Neural cell (in vitro differentiated cells): ENCODE data around the gene WDR37. TPM values are rescaled to one million over a fixed set of nuclear protein-coding genes. Genes with fewer than 3 reads are reported as not detected.

Source experiments
- H2AFZ ChIP-seq: fragments of 200-600, 300-800 bp; sonication (generic), shearing (Covaris generic); 2 replicates; pipeline ENCODE4 v1.6.0; 2014; ENCODE audit warnings: low read depth, mild to moderate bottlenecking, antibody characterized with exemption, low read length, moderate library complexity
- H3F3A ChIP-seq: fragments of 200-600 bp; shearing (Covaris generic); 2 replicates; pipeline ENCODE4 v1.6.1; 2016; ENCODE audit warnings: mild to moderate bottlenecking, moderate library complexity, mixed read lengths, antibody characterized with exemption, low read length; ENCODE audit not compliant: insufficient read depth, poor library complexity, severe bottlenecking
- H3K27ac ChIP-seq: fragments of 200-600, 300-800 bp; sonication (generic), shearing (Covaris generic); 2 replicates; pipeline ENCODE4 v1.5.1; 2014; ENCODE audit warnings: mild to moderate bottlenecking, low read length, moderate library complexity
- H3K27me3 ChIP-seq: fragments of 300-800, 200-600 bp; sonication (generic), shearing (Covaris generic); 2 replicates; pipeline ENCODE4 v1.6.0; 2014; ENCODE audit warnings: mild to moderate bottlenecking, low read depth, low read length, moderate library complexity; ENCODE audit not compliant: insufficient read depth
- H3K36me3 ChIP-seq: fragments of 300-800, 200-600 bp; sonication (generic), shearing (Covaris generic); 2 replicates; pipeline ENCODE4 v1.5.1; 2014; ENCODE audit warnings: mild to moderate bottlenecking, antibody characterized with exemption, low read length, moderate library complexity; ENCODE audit not compliant: insufficient read depth
- H3K4me2 ChIP-seq: fragments of 300-800, 200-600 bp; sonication (generic), shearing (Covaris generic); 2 replicates; pipeline ENCODE4 v1.6.0; 2014; ENCODE audit warnings: mild to moderate bottlenecking, low read length
- H3K4me3 ChIP-seq: fragments of 300-800, 200-600 bp; sonication (generic), shearing (Covaris generic); 2 replicates; pipeline ENCODE4 v1.5.1; 2014; ENCODE audit warnings: mild to moderate bottlenecking, low read length, moderate library complexity
- H3K79me2 ChIP-seq: fragments of 200-600 bp; shearing (Covaris generic); replicated peaks from 2 replicates; pipeline ENCODE4 v1.6.0; 2014; ENCODE audit warnings: mild to moderate bottlenecking, low read length, moderate library complexity; ENCODE audit not compliant: insufficient read depth
- H3K9ac ChIP-seq: fragments of 300-800, 200-600 bp; sonication (generic), shearing (Covaris generic); 2 replicates; pipeline ENCODE4 v1.6.1; 2016; ENCODE audit warnings: mild to moderate bottlenecking, low read length, mixed read lengths
- H3K9me2 ChIP-seq: fragments of 200-600 bp; shearing (Covaris generic); 2 replicates; pipeline ENCODE4 v1.6.1; 2016; ENCODE audit warnings: mild to moderate bottlenecking, low read length, mixed read lengths; ENCODE audit not compliant: insufficient read depth
- H3K9me3 ChIP-seq: fragments of 200-600, 300-800 bp; sonication (generic), shearing (Covaris generic); 2 replicates; pipeline ENCODE4 v1.6.1; 2016; ENCODE audit warnings: mild to moderate bottlenecking, mixed run types, low read length, moderate library complexity, mixed read lengths
- H4K20me1 ChIP-seq: fragments of 200-600 bp; shearing (Covaris generic); 2 replicates; pipeline ENCODE4 v1.6.1; 2016; ENCODE audit warnings: mild to moderate bottlenecking, mixed run types; ENCODE audit not compliant: insufficient read depth
- EP300 ChIP-seq: fragments of 450-650 bp; conservative IDR thresholded peaks from 2 replicates; pipeline ENCODE4 v1.6.1; 2014; ENCODE audit warnings: antibody characterized with exemption, mild to moderate bottlenecking, moderate library complexity; ENCODE audit not compliant: poor library complexity, severe bottlenecking
- EZH2 ChIP-seq: fragments of 200-600, 300-800 bp; shearing (Covaris generic), sonication (generic); IDR thresholded peaks from 2 replicates; pipeline ENCODE4 v1.6.1; 2014; ENCODE audit warnings: antibody characterized with exemption, low read length, borderline replicate concordance, mild to moderate bottlenecking; ENCODE audit not compliant: insufficient read depth, poor library complexity, severe bottlenecking
- MXI1 ChIP-seq: fragments of 450-650 bp; conservative IDR thresholded peaks from 2 replicates; pipeline ENCODE4 v1.6.1; 2014; ENCODE audit warnings: antibody characterized with exemption, mild to moderate bottlenecking; ENCODE audit not compliant: poor library complexity, severe bottlenecking
- POLR2AphosphoS5 ChIP-seq: IDR thresholded peaks from 2 replicates; pipeline ENCODE4 v1.6.1; 2012
- RAD21 ChIP-seq: fragments of 450-650 bp; conservative IDR thresholded peaks from 2 replicates; pipeline ENCODE4 v1.6.1; 2014; ENCODE audit warnings: antibody characterized with exemption, mild to moderate bottlenecking, moderate library complexity
- REST ChIP-seq: IDR thresholded peaks from 2 replicates; pipeline ENCODE4 v1.6.1; 2012; ENCODE audit warnings: borderline replicate concordance
- SMC3 ChIP-seq: fragments of 450-650 bp; conservative IDR thresholded peaks from 2 replicates; pipeline ENCODE4 v1.6.1; 2014; ENCODE audit warnings: antibody characterized with exemption, mild to moderate bottlenecking, moderate library complexity; ENCODE audit not compliant: poor library complexity
- TAF1 ChIP-seq: IDR thresholded peaks from 2 replicates; pipeline ENCODE4 v1.6.1; 2012; ENCODE audit warnings: low read depth
- polyA plus RNA-seq: library from polyadenylated mRNA; depleted of rRNA; stranded (reverse); fragments of >200 nt; gene quantifications from 2 replicates; pipeline ENCODE4 v1.2.3, GENCODE V29; 2014
- TF ChIP-seq, protein P1 (sequence below): fragments of 450-650 bp; IDR thresholded peaks from 2 replicates; pipeline ENCODE4 v1.5.1; 2014; ENCODE audit warnings: antibody characterized with exemption, mild to moderate bottlenecking, moderate library complexity; ENCODE audit not compliant: poor library complexity, severe bottlenecking

The WDR37 gene
- polyA plus RNA-seq, 1 donor from 2014 or later: 32.3 TPM

GRCh38 chr10:1104971-1105370 lies 48.8 kb downstream of the WDR37 start:
- H3F3A ChIP-seq: no peaks in the 10 kb centered on the region
- H3K79me2 ChIP-seq: no peaks in the 10 kb centered on the region
- no peaks in the 10 kb centered on the region for H3K9me3 ChIP-seq
- no peak overlapping the region for H2AFZ ChIP-seq
- no peaks in the 10 kb centered on the region for H3K9me2 ChIP-seq
- no peak overlapping the region for H3K4me2 ChIP-seq
- no peak overlapping the region for H3K4me3 ChIP-seq
- peaks cover 8% of the 10 kb centered on the region for H3K36me3 ChIP-seq
- no peak overlapping the region for H3K9ac ChIP-seq
- H4K20me1 ChIP-seq: no peaks in the 10 kb centered on the region
- H3K27ac ChIP-seq: no peak overlapping the region
- no peaks in the 10 kb centered on the region for H3K27me3 ChIP-seq
- TF ChIP-seq, protein P1, sequence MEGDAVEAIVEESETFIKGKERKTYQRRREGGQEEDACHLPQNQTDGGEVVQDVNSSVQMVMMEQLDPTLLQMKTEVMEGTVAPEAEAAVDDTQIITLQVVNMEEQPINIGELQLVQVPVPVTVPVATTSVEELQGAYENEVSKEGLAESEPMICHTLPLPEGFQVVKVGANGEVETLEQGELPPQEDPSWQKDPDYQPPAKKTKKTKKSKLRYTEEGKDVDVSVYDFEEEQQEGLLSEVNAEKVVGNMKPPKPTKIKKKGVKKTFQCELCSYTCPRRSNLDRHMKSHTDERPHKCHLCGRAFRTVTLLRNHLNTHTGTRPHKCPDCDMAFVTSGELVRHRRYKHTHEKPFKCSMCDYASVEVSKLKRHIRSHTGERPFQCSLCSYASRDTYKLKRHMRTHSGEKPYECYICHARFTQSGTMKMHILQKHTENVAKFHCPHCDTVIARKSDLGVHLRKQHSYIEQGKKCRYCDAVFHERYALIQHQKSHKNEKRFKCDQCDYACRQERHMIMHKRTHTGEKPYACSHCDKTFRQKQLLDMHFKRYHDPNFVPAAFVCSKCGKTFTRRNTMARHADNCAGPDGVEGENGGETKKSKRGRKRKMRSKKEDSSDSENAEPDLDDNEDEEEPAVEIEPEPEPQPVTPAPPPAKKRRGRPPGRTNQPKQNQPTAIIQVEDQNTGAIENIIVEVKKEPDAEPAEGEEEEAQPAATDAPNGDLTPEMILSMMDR: no peak
- TF ChIP-seq EP300: no peak

- Histone ChIP-seq H3K27me3 (no peaks in the 10 kb centered on the region), H3K36me3 (peaks cover 6% of the 10 kb centered on the region), H3K9ac (no peak overlapping the region), H3K27ac (no peak overlapping the region), H3K4me2 (no peak overlapping the region), H3K79me2 (peaks cover 3% of the 10 kb centered on the region), H4K20me1 (no peaks in the 10 kb centered on the region), H3K9me2 (no peaks in the 10 kb centered on the region), H3K9me3 (no peaks in the 10 kb centered on the region), H3F3A (no peaks in the 10 kb centered on the region), H3K4me3 (no peak overlapping the region), H2AFZ (no peak overlapping the region)
- TF ChIP-seq POLR2AphosphoS5 (no peak), TAF1 (no peak), RAD21 (no peak), MXI1 (no peak), SMC3 (no peak)
- TF ChIP-seq, protein P1: no peak
Observed at GRCh38 chr10:1107004-1107403, 50.8 kb downstream of the WDR37 start.

- no peak overlapping the region for H3K27ac ChIP-seq
- no peak overlapping the region for H3K9ac ChIP-seq
- no peak overlapping the region for H3K4me3 ChIP-seq
- TF ChIP-seq TAF1 (no peak), EP300 (no peak), REST (no peak), MXI1 (no peak), EZH2 (no peak)
- no peaks in the 10 kb centered on the region for H3K27me3 ChIP-seq
- H3F3A ChIP-seq: no peaks in the 10 kb centered on the region
- peaks cover 8% of the 10 kb centered on the region for H3K36me3 ChIP-seq
- H3K79me2 ChIP-seq: peaks cover 3% of the 10 kb centered on the region
- no peaks in the 10 kb centered on the region for H3K9me2 ChIP-seq
- no peaks in the 10 kb centered on the region for H4K20me1 ChIP-seq
- no peak overlapping the region for H3K4me2 ChIP-seq
- H3K9me3 ChIP-seq: no peaks in the 10 kb centered on the region
- H2AFZ ChIP-seq: no peak overlapping the region
Observed at GRCh38 chr10:1107679-1108078, 51.5 kb downstream of the WDR37 start.
